Stimulated activated naive CD8-positive, alpha-beta T cell treated with anti-CD3 and anti-CD28 coated beads, Interleukin-15, Interleukin-2, amounts not matched to agents 100 ng/mL and 50 ng/mL, for 24 hours (primary cell): Measurements from ENCODE around the gene NCL.
A peak's percentile ranks its signal among the peaks of the same experiment; 100 is the strongest.
"Not testable (repeated sequence)": the region's sequence is repeated elsewhere in the genome, so short reads cannot be mapped to it uniquely, and the experiment has no call there.

Source experiments
- H3K27ac Mint-ChIP-seq: one replicate; pipeline ENCODE4 v1.8.0; 2021; ENCODE audit warnings: mild to moderate bottlenecking, mixed read lengths
- H3K27me3 Mint-ChIP-seq: one replicate; pipeline ENCODE4 v1.8.0; 2021; ENCODE audit warnings: mixed read lengths
- H3K36me3 Mint-ChIP-seq: one replicate; pipeline ENCODE4 v1.8.0; 2021; ENCODE audit warnings: low read depth, mixed read lengths
- H3K4me1 Mint-ChIP-seq: one replicate; pipeline ENCODE4 v1.8.0; 2021; ENCODE audit warnings: low read depth, mixed read lengths
- H3K4me3 Mint-ChIP-seq: one replicate; pipeline ENCODE4 v1.8.0; 2021; ENCODE audit warnings: mild to moderate bottlenecking, mixed read lengths
- H3K9me3 Mint-ChIP-seq: one replicate; pipeline ENCODE4 v1.8.0; 2021; ENCODE audit warnings: mixed read lengths

The NCL gene

GRCh38 chr2:231410293-231411004 is 53.8 kb downstream of the NCL start:
- peaks cover 17% of the 10 kb centered on the region for H3K4me1 Mint-ChIP-seq
- H3K27ac Mint-ChIP-seq, result no peak overlapping the region
- peaks cover 36% of the 10 kb centered on the region for H3K27me3 Mint-ChIP-seq
- H3K9me3 Mint-ChIP-seq, result peaks cover 5% of the 10 kb centered on the region
- no peaks in the 10 kb centered on the region for H3K36me3 Mint-ChIP-seq
- H3K4me3 Mint-ChIP-seq, result no peak overlapping the region

DNA sequence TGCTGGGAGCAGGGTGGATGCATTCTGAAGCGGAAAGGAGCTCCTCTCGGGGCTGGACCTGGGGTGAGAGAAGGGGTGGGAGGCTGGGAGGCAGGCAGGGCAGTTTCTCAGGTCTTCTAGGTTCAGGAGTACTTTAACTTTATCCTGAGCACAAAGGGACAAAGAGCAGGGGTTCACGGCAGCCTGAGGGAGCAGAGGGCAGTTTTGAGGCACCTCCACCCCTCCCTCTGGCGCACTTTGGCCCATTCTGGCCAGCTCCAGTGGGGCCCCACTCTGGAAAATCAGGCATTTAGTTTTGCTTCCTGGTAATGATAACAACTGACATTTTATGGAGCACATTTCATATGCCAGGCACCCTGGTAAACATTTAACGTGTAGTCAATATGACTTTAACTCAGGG is 54.5 kb downstream of the NCL start:
- H3K36me3 Mint-ChIP-seq, result no peaks in the 10 kb centered on the region
- peaks cover 36% of the 10 kb centered on the region for H3K27me3 Mint-ChIP-seq
- H3K9me3 Mint-ChIP-seq, result peaks cover 5% of the 10 kb centered on the region
- H3K4me3 Mint-ChIP-seq, result no peak overlapping the region
- no peak overlapping the region for H3K27ac Mint-ChIP-seq
- peaks cover 24% of the 10 kb centered on the region for H3K4me1 Mint-ChIP-seq

DNA sequence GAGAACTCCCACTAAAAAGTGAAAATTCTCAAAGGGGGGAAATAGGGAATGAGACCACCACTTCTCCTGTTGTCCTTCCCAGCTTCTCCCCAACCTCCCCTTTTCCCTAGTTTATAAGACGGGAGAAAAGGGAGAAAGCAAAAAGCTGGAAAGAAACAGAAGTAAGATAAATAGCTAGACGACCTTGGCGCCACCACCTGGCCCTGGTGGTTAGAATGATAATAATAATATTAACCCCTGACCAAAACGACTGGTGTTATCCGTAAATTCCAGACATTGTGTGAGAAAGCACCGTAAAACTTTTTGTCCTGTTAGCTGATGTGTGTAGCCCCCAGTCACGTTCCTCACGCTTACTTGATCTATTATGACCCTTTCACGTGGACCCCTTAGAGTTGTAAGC is 56.0 kb downstream of the NCL start:
- not testable (repeated sequence) for H3K36me3 Mint-ChIP-seq, H3K9me3 Mint-ChIP-seq, H3K4me3 Mint-ChIP-seq, H3K27ac Mint-ChIP-seq
- H3K4me1 Mint-ChIP-seq, result peaks cover 24% of the 10 kb centered on the region
- H3K27me3 Mint-ChIP-seq, result peaks cover 28% of the 10 kb centered on the region

DNA sequence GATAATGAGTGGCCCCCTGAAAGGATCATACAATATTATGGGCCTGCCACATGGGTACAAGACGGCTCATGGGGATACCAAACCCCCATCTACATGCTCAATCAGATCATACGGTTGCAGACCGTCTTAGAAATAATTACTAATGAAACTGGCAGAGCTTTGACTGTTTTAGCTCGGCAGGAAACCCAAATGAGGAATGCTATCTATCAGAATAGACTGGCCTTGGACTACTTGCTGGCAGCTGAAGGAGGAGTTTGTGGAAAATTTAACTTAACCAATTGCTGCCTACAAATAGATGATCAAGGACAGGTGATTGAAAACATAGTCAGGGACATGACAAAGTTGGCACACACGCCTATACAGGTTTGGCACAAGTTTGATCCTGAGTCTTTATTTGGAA is 56.6 kb downstream of the NCL start:
- Mint-ChIP-seq H3K4me1 (peaks cover 23% of the 10 kb centered on the region), H3K27me3 (peaks cover 21% of the 10 kb centered on the region)
- H3K36me3 Mint-ChIP-seq, H3K4me3 Mint-ChIP-seq, H3K27ac Mint-ChIP-seq, H3K9me3 Mint-ChIP-seq: not testable (repeated sequence)

DNA sequence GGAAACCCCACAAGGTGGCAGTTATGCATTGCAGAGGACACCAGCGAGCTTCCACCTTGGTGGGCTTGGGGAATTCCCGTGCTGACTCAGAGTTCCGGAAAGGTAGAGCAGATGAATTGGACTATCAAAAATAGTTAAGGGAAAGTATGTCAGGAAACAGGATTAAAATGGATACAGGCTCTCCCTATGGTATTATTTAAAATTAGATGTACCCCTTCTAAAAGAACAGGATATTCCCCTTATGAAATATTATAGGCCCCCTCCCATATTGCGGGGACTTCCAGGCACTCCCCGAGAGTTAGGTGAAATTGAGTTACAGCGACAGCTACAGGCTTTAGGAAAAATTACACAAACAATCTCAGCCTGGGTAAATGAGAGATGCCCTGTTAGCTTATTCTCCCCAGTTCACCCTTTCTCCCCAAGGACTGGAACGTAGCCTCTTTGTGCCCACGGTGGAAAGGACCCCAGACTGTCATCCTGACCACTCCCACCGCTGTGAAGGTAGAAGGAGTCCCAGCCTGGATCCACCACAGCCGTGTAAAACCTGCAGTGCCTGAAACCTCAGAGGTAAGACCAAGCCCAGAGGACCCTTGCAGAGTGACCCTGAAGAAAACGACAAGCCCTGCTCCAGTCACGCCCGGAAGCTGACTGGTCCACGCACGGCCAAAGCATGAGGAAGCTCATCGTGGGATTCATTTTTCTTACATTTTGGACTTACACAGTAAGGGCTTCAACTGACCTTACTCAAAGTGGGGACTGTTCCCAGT is 58.5 kb downstream of the NCL start:
- Mint-ChIP-seq H3K4me3 (peak overlapping the region; percentile 51), H3K27ac (peak overlapping the region; percentile 56), H3K4me1 (peaks cover 20% of the 10 kb centered on the region)
- not testable (repeated sequence) for H3K36me3 Mint-ChIP-seq, H3K27me3 Mint-ChIP-seq, H3K9me3 Mint-ChIP-seq

DNA sequence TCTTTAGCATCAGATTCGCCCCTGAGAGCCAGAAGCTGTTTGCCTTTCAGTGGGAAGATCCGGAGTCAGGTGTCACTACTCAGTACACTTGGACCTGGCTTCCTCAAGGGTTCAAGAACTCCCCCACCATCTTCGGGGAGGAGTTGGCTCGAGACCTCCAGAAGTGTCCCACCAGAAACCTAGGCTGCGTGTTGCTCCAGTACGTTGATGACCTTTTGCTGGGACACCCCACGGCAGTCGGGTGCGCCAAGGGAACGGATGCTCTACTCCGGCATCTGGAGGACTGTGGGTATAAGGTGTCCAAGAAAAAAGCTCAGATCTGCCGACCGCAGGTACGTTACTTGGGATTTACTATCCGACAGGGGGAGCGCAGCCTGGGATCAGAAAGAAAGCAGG is 60.1 kb downstream of the NCL start:
- H3K4me3 Mint-ChIP-seq, H3K9me3 Mint-ChIP-seq, H3K27ac Mint-ChIP-seq, H3K36me3 Mint-ChIP-seq, H3K27me3 Mint-ChIP-seq: not testable (repeated sequence)
- peaks cover 20% of the 10 kb centered on the region for H3K4me1 Mint-ChIP-seq
